Activated CD4-positive, alpha-beta T cell treated with anti-CD3 and anti-CD28 coated beads, Interleukin-2, amount 10 ng/mL, durations not matched to agents 7 days and 5 days (primary cell): Measurements from ENCODE around the gene CABP1. TPM values are rescaled to one million over a fixed set of nuclear protein-coding genes. Genes with fewer than 3 reads are reported as not detected.

Source experiments
- CTCF ChIA-PET: fragments of 350-600 bp; sonication (Branson Sonifier 250); formaldehyde crosslinking; loops from one replicate; lab custom pipeline; 2021; ENCODE audit warnings: antibody characterized with exemption; lab: Charles Lee
- POLR2A ChIA-PET: fragments of 350-600 bp; sonication (Branson Sonifier 250); formaldehyde crosslinking; loops from one replicate; lab custom pipeline; 2021; ENCODE audit warnings: antibody characterized with exemption; lab: Charles Lee
- DNase-seq: peaks from one replicate; pipeline ENCODE4 v3.0.0-alpha.2; 2020
- H3K27ac Mint-ChIP-seq: one replicate; pipeline ENCODE4 v1.8.0; 2021; ENCODE audit warnings: mild to moderate bottlenecking, moderate library complexity, mixed read lengths
- H3K27me3 Mint-ChIP-seq: one replicate; pipeline ENCODE4 v1.8.0; 2021; ENCODE audit warnings: mixed read lengths
- H3K36me3 Mint-ChIP-seq: one replicate; pipeline ENCODE4 v1.8.0; 2021; ENCODE audit warnings: low read depth, mixed read lengths
- H3K4me1 Mint-ChIP-seq: one replicate; pipeline ENCODE4 v1.8.0; 2021; ENCODE audit warnings: mixed read lengths
- H3K4me3 Mint-ChIP-seq: one replicate; pipeline ENCODE4 v1.8.0; 2021; ENCODE audit warnings: mild to moderate bottlenecking, moderate library complexity, mixed read lengths
- H3K9me3 Mint-ChIP-seq: one replicate; pipeline ENCODE4 v1.8.0; 2021; ENCODE audit warnings: mixed read lengths
- total RNA-seq, 2 experiments: library from RNA; stranded (reverse); gene quantifications; one replicate each; pipeline ENCODE4 v1.2.3, GENCODE V29; 2021

Gene CABP1
- total RNA-seq, 2 experiments from 2014 or later, result 0.10 to 0.29 TPM

GRCh38 chr12:120677765-120678473, 37.5 kb downstream of the CABP1 start:
- Mint-ChIP-seq H3K9me3 (no peaks in the 10 kb centered on the region), H3K4me1 (peaks cover 20% of the 10 kb centered on the region), H3K36me3 (no peaks in the 10 kb centered on the region), H3K27ac (peak overlapping the region; percentile 76), H3K27me3 (peaks cover 5% of the 10 kb centered on the region), H3K4me3 (no peak overlapping the region)
- peak; percentile 10 for DNase-seq
- ChIA-PET CTCF (interaction anchor here (1.2 to 2.5 kb wide), 3 partner anchors 17 to 96 kb away, joined by 3 to 10 read pairs (median 5); no protein-coding TSS in a partner anchor), POLR2A (no interaction called here)

GRCh38 chr12:120678572-120678971, 38.1 kb downstream of the CABP1 start:
- Mint-ChIP-seq H3K4me1 (peaks cover 20% of the 10 kb centered on the region), H3K27ac (peak overlapping the region; percentile 57), H3K4me3 (no peak overlapping the region), H3K27me3 (peaks cover 5% of the 10 kb centered on the region), H3K9me3 (no peaks in the 10 kb centered on the region), H3K36me3 (no peaks in the 10 kb centered on the region)
- ChIA-PET POLR2A (interaction anchor here (0.6 kb wide), 1 partner anchor 105 kb away, joined by 4 read pairs; no protein-coding TSS in a partner anchor), CTCF (interaction anchor here (1.2 to 2.5 kb wide), 3 partner anchors 17 to 96 kb away, joined by 3 to 10 read pairs (median 5); no protein-coding TSS in a partner anchor)
- DNase-seq, result no peak

- DNase-seq, result no peak
- CTCF ChIA-PET, result interaction anchor here (0.6 to 2.5 kb wide), 3 partner anchors 15 to 1319 kb away, joined by 4 to 10 read pairs (median 5); no protein-coding TSS in a partner anchor
- POLR2A ChIA-PET, result no interaction called here
- Mint-ChIP-seq H3K4me3 (no peak overlapping the region), H3K4me1 (peaks cover 28% of the 10 kb centered on the region), H3K9me3 (no peaks in the 10 kb centered on the region), H3K36me3 (no peaks in the 10 kb centered on the region), H3K27ac (no peak overlapping the region), H3K27me3 (peaks cover 4% of the 10 kb centered on the region)
These were observed 39.8 kb downstream of the CABP1 start for GRCh38 chr12:120680165-120680738.

GRCh38 chr12:120684523-120684932, 44.1 kb downstream of the CABP1 start:
- Mint-ChIP-seq H3K9me3 (no peaks in the 10 kb centered on the region), H3K36me3 (no peaks in the 10 kb centered on the region), H3K4me3 (peak overlapping the region; percentile 86), H3K27me3 (no peaks in the 10 kb centered on the region), H3K27ac (peak overlapping the region; percentile 71), H3K4me1 (peaks cover 36% of the 10 kb centered on the region)
- ChIA-PET POLR2A (no interaction called here), CTCF (interaction anchor here (0.8 kb wide), 1 partner anchor 35 kb away, joined by 3 read pairs; no protein-coding TSS in a partner anchor)
- DNase-seq, result no peak

GRCh38 chr12:120685522-120685921, 45.1 kb downstream of the CABP1 start:
- Mint-ChIP-seq H3K36me3 (no peaks in the 10 kb centered on the region), H3K27me3 (no peaks in the 10 kb centered on the region), H3K4me3 (peak overlapping the region; percentile 86), H3K27ac (peak overlapping the region; percentile 31), H3K4me1 (peaks cover 42% of the 10 kb centered on the region), H3K9me3 (no peaks in the 10 kb centered on the region)
- CTCF ChIA-PET, result interaction anchor here (0.8 kb wide), 1 partner anchor 9 kb away, joined by 3 read pairs; no protein-coding TSS in a partner anchor
- no peak for DNase-seq
- POLR2A ChIA-PET, result interaction anchor here (0.6 kb wide), 1 partner anchor 27 kb away, joined by 4 read pairs; no protein-coding TSS in a partner anchor

- H3K4me1 Mint-ChIP-seq, result peaks cover 48% of the 10 kb centered on the region
- peak; percentile 98 for DNase-seq
- peak overlapping the region; percentile 97 for H3K27ac Mint-ChIP-seq
- ChIA-PET CTCF (interaction anchor here (0.6 to 1.0 kb wide), 2 partner anchors 37 to 50 kb away, joined by 3 to 9 read pairs; no protein-coding TSS in a partner anchor), POLR2A (no interaction called here)
- H3K4me3 Mint-ChIP-seq, result peak overlapping the region; percentile 86
- no peaks in the 10 kb centered on the region for H3K27me3 Mint-ChIP-seq
- no peaks in the 10 kb centered on the region for H3K36me3 Mint-ChIP-seq
- H3K9me3 Mint-ChIP-seq, result no peaks in the 10 kb centered on the region
These were observed 45.8 kb downstream of the CABP1 start for GRCh38 chr12:120686151-120686689.

GRCh38 chr12:120686690-120687577, 46.5 kb downstream of the CABP1 start, which contains the start of gene MLEC:
Gene MLEC (plus strand): TSS chr12:120687149. CDS start chr12:120687297, 148 bp downstream.
- Mint-ChIP-seq H3K36me3 (no peaks in the 10 kb centered on the region), H3K27ac (peak within 1 kb of the TSS; percentile 97), H3K27me3 (no peaks in the 10 kb centered on the region), H3K9me3 (no peaks in the 10 kb centered on the region), H3K4me1 (peaks cover 54% of the 10 kb centered on the region), H3K4me3 (peak within 1 kb of the TSS; percentile 89)
- CTCF ChIA-PET, result interaction anchor here (0.6 to 1.4 kb wide), 3 partner anchors 23 to 49 kb away, joined by 3 to 9 read pairs (median 3); partner anchors contain the start of gene UNC119B
- peak; percentile 99 for DNase-seq
- POLR2A ChIA-PET, result no interaction called here

GRCh38 chr12:120687578-120688289, 47.3 kb downstream of the CABP1 start:
- Mint-ChIP-seq H3K4me1 (peaks cover 62% of the 10 kb centered on the region), H3K36me3 (peaks cover 5% of the 10 kb centered on the region), H3K4me3 (peak overlapping the region; percentile 89), H3K27ac (peak overlapping the region; percentile 66), H3K9me3 (no peaks in the 10 kb centered on the region), H3K27me3 (no peaks in the 10 kb centered on the region)
- CTCF ChIA-PET, result interaction anchor here (1.4 to 1.7 kb wide), 2 partner anchors 10 to 22 kb away, joined by 3 to 5 read pairs; partner anchors contain the start of gene UNC119B
- POLR2A ChIA-PET, result no interaction called here
- peak; percentile 50 for DNase-seq

- H3K36me3 Mint-ChIP-seq, result peaks cover 8% of the 10 kb centered on the region
- ChIA-PET CTCF (interaction anchor here (1.4 to 1.7 kb wide), 2 partner anchors 9 to 21 kb away, joined by 3 to 5 read pairs; partner anchors contain the start of gene UNC119B), POLR2A (interaction anchor here (0.6 kb wide), 1 partner anchor 690 kb away, joined by 3 read pairs; no protein-coding TSS in a partner anchor)
- peak overlapping the region; percentile 74 for H3K27ac Mint-ChIP-seq
- H3K9me3 Mint-ChIP-seq, result no peaks in the 10 kb centered on the region
- no peaks in the 10 kb centered on the region for H3K27me3 Mint-ChIP-seq
- H3K4me1 Mint-ChIP-seq, result peaks cover 71% of the 10 kb centered on the region
- H3K4me3 Mint-ChIP-seq, result peak overlapping the region; percentile 89
- DNase-seq, result peak; percentile 14
These were observed 48.2 kb downstream of the CABP1 start for GRCh38 chr12:120688527-120689071.

GRCh38 chr12:120689397-120690082, 49.1 kb downstream of the CABP1 start:
- no peak for DNase-seq
- Mint-ChIP-seq H3K4me3 (peak overlapping the region; percentile 89), H3K36me3 (peaks cover 14% of the 10 kb centered on the region), H3K4me1 (peaks cover 71% of the 10 kb centered on the region), H3K27me3 (no peaks in the 10 kb centered on the region), H3K27ac (no peak overlapping the region), H3K9me3 (no peaks in the 10 kb centered on the region)
- ChIA-PET CTCF (interaction anchor here (0.9 to 1.6 kb wide), 3 partner anchors 9 to 137 kb away, joined by 3 to 6 read pairs (median 3); no protein-coding TSS in a partner anchor), POLR2A (interaction anchor here (0.6 kb wide), 1 partner anchor 689 kb away, joined by 3 read pairs; no protein-coding TSS in a partner anchor)
